Brain pericyte (primary cell): ENCODE measurements around the gene TNFRSF4.

Source experiments
- DNase-seq: peaks from one replicate; pipeline ENCODE4 v3.0.0-alpha.2; 2012; ENCODE audit warnings: low read depth, low spot score

Gene TNFRSF4

DNA sequence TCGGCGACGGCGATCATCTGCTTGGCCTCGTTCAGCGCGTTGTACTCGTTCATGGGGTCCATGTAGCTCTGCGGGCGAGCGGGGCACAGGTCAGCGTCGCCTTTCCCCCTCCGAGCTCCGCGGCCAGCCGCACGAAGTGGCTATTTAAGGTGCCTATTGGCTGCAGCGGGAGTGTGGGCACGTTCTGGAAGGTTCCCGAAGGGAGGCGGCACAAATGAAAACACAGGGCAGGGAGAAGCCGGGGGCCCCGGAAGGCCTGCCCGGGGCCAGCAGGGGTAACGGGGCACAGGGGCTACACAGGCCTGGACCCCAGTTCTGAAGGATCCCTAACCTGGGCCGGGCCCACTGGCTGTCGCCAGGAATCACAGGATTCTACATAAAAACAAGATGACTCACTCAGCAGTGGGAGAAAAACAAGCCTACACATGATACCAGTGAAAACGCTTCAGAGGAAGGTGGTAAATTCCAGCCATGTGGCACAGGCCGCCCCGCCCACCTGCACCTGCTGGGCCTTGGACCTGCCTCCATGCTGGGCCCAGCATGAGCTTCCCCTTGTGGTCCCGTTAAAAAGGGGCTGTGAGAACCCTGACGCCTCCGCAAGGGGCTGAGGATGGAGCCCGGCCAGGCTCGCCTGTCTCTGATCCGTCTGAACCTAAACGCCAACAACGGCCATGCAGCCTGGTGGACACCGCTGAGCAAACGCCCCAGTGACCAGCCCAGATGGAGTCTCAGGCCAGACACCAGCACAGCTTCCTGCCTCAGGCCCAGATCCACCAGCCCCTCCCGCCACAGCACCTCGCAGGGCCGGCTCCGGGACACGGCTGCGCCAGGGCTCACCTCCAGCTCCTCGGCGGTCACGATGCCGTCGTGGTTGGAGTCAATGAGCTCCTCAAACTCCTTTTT is 3.9 kb upstream of the TNFRSF4 start:
- DNase-seq: no peak

DNA sequence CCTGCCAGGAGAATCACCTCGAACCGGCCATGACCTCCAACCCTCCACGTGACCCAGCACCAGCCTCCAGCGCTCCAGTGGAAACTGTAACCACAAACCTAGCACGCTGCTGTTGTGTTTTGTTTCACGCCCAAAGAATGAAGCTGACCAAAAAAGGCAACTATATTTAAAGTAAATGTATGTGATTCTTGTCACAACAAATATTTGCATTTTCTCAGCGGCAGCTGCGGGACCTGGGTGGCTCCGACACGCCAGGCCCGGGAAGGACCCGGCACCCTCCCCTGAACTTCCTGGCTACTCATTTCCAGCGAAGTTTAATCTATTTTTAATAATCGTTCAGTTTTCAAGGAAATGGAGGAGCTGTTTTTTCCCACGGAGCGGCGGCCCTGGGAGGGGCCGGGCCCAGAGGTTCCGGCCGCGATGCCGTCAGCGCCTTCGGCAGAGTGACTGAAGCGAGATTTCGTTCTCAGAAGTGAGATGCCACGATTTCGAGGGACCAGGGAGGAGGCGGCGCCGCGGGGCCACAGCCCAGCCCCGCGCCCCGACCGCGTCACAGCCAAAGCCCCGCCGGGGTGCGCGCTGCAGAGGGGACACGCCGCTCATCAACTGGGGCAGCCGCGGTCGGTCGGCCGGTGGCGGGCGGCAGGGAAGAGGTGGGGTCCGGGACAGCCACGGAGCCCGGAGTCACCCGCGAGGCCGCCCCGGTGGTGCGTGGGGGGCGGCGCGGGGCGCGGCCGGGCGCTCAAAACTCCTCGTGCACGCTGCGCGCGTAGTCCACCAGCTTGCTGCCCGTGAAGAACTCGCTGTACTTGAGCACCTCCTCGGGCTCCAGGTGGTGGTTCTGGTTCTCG is 3.0 kb upstream of the TNFRSF4 start:
- no peak for DNase-seq

DNA sequence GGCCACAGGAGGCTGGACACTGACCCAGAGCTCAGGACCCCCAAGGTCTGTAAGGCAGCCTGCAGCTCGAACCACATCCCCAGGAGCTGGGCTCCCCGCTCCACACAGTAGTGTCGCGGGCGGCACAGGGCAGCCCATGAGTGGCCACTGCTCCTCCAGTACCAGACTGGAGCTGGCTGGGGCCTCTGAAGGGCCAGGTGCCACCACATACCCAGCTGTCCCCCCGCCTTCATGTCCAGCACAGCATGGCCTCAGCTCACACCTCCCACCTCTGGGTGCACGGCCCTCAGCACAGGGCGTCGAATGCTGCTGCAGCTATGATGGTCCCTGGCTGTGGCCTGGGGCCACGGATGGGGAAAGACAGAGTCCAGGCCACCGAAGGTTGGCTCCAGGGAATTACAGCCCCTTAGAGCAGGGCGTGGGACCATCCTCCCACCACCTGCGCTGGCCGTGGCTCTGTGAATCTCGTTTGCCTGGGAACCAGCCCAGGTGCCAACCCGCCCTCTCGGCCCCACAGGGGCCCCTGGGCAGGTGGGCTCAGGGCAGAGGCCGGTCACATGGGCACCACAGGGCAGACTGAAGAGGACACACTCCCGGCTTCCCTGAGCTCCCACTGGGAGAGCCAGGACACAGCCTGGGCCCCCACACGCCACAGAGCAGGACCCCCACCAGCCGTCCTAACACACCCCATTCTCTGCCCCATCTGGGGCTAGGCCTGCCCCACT is 2.1 kb upstream of the TNFRSF4 start:
- no peak for DNase-seq

DNA sequence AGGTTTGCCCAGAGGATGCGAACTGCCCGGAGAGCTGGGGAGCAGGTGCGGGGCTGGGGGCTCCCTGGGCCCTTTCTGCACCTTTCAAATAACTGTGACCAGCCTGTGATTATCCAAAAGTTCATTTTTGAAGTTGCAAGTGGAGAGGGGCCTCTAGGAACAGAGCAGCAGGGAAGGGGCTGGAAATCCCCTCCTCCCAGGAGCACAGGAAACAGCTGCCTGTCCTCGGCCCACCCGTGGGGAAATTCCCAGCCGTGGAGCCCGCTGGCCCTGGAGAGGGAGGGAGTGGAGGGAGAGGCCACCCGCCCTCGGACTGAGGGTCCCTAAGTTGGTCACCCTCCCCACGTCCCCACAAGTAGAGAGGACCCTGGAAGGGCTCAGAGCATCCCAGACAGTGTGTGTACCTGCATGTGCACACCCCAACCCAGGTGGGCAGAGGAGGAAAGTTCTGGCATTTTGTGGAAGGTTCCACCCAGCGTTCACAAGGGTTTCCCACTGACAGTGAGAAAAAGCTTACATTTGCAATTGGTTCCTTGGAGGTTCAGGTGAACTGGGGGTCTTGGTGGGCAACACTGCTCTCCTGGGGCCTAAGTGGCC is 1.2 kb upstream of the TNFRSF4 start:
- DNase-seq: no peak

DNA sequence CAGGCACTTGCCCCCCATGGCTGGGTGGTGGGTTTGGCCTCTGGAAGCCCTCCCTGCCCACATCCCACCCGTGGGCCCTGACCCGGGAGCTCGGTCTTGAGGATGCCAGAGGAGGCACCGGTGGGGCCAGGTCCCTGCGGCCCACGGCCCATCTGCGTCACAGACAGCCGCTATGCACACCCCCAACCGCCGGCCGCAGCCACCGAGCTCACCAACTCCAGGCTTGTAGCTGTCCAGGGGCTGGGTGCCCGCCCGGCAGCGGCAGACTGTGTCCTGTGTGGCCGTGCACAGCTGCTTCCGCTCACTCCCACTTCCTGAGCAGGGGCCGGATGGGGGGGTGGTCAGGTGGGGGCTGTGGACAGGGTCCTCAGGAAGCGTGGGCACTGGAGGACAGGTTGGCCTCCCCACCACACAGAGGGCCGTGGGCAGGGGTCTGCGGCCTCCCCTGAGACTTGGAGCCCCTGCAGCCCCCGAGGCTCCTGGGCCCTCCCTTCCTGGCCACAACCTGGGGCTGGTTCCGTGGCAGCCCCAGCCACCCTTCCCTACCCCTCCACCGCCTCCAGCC is 1.1 kb downstream of the TNFRSF4 start:
- DNase-seq: no peak

DNA sequence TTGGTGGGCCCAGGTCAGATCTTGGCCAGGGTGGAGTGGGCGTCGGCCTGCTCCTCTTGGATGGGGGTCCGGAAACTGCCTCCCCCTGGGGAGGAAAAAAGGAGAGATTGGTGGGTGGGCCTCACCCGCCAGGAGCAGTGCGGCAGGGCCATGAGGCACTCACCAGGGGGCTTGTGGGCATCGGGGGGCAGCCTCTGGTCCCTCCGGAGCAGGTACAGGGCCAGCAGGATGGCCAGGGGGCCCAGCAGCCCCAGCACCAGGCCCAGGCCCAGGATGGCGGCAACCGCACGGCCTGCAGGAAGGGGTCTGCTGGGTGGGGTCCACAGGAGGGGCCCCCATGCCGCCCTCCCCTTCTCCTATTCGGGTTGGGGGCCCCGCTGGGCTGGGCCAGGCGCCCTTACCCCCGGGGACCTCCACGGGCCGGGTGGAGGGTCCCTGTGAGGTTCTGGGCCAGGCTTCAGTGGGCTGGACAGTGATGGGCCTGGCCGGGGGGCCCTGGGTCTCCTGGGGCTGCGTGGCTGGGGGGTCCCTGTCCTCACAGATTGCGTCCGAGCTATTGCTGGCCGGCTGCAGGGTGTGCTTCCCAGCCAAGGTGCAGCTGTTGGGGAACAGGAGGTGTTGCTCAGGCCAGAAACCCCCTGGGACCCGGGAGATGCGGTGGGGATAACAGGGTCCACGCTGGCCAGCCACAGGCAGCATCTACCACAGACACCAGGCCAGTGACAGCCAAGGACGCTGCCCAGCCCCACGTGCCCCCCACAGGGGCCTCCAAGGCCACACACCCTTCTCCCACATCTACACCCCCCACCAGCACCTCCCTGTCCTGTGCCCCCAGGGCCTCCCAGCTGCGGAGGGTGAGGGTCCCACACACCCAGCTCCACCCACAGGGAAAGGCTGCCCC is 2.2 kb downstream of the TNFRSF4 start:
- DNase-seq: no peak

DNA sequence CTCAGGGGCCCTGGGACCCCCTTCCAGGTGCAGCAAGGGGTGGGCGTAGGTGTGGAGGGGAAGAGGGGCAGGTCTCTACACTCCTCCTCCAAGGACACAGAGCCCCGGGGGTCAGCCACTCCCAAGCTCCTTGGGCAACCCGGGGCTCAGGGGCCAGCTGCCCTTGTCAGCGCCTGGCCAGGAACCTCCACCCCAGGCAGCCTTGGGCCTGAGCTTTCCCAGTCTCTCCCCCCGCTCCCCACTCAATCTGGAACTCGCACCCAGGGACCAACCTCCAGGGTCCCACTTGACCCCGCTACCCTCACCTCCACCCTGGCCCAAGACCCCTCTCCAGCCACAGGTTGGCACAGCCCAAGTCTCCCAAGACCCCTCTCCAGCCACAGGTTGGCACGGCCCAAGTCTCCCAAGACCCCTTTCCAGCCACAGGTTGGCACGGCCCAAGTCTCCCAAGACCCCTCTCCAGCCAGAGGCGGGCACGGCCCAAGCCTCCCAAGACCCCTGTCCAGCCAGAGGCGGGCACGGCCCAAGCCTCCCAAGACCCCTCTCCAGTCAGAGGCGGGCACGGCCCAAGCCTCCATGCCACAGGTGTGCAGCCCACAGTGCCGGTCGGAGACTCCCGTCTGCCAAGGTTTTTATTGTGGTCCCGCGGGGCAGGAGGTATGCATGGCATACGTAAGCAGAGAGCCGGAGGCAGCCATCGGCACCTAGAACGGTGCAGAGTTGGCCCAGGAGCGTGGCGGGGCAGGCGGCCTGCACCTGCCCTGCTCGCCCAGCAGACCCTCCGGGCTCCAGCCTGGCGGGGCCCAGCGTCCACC is 3.0 kb downstream of the TNFRSF4 start:
- no peak for DNase-seq

DNA sequence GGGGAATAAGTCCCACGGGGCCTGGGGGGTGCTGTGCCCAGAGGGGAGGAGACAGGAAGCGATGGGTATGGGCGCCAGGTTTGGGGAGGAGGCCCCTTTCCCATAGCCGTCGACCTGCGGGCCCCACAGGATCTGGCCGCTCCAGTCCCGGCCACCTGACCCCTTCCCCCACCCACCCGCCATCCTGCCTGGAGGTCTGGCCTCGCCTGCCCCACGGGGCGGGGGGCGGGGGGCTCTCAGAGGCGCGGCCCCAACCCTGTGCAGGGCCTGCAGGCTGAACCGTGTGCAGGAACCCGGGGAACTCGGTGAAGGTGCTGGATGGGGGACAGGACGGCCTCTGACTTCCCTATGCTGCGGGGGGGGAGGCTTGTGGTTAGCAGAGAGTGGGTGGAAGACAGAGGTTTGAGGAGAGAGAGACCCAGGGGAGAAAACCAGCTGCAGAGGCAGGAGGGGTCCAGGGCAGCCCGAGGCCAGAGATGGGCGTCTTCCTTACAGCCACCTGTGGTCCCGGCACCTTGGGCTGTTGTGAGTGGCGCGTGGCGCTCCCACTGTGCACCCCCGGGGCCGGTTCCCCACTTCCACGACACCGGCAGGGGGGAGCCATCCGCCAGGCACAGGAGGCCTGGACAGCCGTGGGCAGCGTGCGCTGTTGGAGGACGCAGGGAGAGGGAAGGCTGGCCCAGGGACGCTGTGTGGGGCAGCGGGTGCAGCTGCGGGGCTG is 5.1 kb downstream of the TNFRSF4 start:
- DNase-seq: no peak

DNA sequence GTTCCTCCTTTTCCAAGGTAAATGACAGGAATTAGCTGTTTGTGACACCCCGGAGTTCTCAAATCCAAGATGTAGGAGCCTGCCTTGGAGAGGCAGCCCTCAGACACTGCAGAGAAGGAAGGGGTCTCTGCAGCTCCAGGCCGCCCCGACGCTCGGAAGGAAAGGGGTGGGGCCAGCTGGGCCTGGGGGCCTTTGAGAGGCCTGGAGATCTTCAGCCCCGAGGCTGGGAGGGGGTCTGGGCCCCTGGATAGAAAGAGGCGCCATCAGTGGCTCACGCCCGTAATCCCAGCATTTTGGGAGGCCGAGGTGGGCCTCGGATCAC is 6.4 kb downstream of the TNFRSF4 start:
- DNase-seq: no peak

DNA sequence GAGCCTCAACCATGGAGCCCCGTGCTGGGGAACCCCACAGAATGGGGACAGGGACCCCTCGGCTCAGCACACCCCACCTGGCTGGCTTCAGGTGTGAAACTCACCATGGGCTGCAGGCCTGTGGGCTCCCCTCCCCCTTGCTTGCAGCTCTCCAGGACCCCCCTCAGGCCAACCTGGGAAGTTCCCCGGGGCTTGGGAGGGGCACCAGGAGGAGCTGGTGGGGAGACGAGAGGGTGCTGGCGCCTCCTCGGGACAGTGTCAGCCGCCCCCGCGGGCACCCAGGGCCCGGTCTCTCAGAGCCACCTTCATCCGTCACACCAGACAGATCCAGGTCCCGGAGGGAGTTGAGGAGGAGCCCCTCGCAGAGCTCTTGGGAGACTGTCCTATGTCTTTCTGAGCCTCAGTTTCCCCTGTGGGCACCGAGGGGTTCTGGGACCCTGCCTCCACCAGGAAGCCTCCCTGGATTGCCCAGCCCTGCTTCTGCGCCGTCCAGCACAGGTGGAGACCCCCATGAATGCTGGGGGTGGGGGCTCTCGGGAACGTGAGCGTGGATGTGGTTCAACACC is 6.9 kb downstream of the TNFRSF4 start:
- DNase-seq: no peak

DNA sequence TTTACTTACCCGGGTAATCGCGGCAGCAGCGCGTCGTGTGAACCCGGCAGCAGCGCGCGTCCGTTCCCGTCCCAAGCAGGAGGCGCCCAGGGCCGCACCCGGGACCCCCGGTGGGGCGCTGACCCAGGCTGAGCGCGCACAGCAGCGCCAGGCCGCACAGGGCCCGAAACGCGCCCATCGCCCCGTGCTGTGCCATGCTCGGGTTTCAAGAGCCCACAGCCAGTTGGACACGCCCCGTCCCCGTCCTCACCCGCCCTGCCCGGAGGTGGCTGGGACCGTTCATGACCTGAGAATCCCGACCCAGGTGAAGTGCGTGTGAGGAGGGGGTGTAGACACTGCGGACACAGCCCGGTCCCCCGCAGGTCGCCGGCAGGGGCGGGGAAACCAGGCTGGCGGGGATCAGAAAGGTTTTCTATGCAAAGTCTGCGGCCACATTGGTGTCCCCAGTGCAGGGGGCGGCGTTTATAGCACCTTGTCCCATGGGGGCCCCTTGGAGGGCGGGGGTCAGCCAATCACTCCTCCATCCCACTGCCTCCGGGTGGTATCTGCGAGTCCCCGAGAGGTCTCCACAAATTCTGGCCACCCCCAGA is 7.5 kb downstream of the TNFRSF4 start, which contains the start of gene TNFRSF18:
Gene TNFRSF18, minus strand, starts transcription at position 217 of the 590 bp plus-strand sequence. Its CDS starts 21 bp downstream, at position 196.
- no peak for DNase-seq

DNA sequence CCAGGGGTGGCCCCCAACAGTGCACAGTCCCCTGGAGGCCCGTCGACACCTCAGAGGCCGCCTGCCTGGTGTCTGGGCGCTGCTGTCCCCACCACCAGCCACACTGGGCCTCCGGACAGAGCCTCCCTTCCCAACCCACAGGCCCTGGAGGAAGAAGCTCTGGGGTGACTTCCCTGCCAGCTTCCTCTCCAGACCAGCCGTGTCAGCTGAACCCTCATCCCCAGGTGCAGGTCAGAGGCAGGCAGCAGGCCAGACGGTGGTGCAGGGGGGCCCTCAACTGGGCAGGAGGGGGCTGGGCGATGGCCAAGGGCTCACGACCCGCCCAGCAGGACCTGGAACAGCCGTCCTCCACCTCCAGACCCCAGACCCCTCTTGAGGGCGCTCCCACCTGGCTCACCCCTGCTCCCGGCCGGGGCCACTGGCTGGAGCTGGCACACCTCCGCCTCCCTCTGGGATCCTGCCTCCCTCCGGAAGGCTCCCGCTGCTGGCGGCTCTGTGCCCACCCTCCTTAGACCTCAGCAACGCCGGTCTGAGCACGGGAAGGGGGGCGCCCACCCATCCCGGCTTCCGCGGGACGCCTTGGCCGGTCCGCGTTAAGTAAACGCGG is 8.1 kb downstream of the TNFRSF4 start:
- no peak for DNase-seq

DNA sequence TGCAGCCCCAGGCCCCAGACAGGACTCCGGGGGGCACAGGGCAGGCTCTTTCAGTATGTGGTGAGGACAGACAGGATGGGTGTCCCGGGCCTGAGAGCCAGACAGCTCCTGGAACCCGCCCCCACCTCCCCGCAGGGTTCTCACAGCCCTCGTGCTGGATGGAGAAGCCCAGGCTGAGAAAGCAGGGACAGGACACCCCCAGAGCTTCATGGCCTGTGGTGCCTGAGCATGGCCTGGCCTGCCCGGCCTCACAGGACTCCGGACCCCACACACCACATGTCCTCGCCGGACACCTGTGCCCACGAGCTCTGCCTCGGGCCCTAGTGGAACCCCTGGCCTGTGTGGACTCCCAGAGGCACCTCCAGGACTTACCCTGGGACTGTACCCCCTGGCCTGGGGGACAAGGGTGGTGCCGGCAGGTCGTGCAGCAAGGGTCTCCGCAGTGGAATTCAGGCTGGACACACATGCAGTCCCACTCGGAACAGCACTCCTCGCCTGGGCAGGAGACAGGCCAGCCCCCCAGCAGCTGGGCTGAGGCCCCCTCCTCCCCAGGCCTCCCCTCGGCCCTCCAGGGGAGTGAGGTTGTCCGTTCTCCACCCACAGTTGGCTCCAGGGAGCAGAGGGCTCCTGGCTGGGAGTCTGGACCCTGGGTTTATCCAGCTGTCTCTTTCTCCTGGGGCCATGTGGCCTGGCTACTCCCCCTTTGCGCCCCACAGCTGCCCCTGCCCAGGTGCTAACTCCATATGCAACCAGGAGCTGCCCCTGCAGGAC is 8.8 kb downstream of the TNFRSF4 start:
- DNase-seq: no peak

DNA sequence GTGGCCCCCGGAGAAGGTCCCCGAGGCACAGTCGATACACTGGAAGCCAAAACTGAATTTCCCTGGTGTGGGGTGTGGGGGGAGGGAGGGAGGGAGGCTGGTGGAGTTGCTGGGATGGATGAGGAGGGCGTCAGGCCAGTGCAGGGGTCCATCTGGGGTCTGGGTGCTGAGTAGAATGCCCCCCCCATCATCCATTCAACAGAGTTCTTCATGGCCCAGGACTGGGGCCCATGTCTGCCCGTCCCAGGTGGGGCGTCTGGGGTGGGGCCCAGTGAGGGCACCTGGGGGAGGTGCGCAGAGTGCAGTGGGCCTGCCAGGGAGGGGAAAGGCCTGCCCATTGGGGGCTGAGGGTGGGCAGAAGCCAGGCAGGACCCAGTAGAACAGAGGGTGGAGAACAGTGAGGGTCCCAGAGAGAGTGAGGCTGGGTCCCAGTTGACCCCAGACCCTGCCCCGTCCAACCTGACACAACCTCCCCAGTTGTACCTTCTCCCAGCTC is 9.5 kb downstream of the TNFRSF4 start:
- DNase-seq: no peak

DNA sequence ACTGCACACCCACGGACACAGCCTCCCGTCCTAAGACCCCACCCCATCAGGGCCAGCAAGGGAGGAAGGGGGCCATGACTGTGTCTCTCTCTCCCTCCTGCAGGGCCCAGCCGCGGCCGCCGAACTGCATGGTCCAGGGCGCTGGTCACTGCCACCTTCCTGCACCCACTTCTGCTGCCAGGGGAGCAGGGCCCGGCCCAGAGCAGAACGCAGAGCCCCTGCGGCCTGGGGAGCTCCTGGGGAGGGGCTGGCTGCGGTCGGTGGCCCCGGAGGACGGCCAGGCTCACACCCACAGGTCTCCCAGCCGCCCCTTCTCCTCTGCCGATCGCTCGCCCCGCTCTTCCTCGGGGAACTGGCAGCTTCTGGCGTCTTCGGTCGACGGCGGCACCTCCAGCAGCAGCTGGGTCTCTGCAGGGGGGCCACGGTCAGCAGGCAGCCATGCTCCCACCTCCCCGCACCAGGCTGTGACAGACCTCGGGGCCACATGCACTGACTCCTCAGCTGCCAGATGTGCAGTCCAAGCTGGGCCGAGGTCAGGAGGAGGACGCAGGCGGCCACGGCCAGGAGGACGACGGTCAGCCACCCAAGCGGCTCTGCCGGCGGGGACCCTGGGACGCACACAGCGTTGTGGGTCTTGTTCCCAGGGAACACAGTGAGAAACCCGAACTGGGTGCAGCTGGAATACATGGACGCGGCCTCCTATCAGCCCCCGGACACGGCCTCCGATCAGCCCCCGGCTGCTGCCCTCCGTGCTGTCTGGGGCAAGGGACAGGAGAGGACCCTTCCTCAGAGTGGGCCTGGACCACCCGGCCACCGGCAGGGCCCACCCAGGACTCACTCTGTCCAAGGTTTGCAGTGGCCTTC is 10.2 kb downstream of the TNFRSF4 start:
- DNase-seq: no peak
